K562 (cell line): ENCODE results near the gene VWDE. TPM values are rescaled to one million over a fixed set of nuclear protein-coding genes. Genes with fewer than 3 reads are reported as not detected.
A peak's percentile ranks its signal among the peaks of the same experiment; 100 is the strongest.

Experiments used
- EP300 ChIP-seq: IDR thresholded peaks from 2 replicates; pipeline ENCODE4 v1.6.1; 2012; ENCODE audit warnings: low read length, improper control_type of control experiment
- GATA2 ChIP-seq: sonication (generic); formaldehyde crosslinking; IDR thresholded peaks from 2 replicates; pipeline ENCODE4 v1.4.0; 2020; ENCODE audit warnings: mild to moderate bottlenecking, missing genetic modification reagents
- GTF2A2 ChIP-seq: IDR thresholded peaks from 2 replicates; pipeline ENCODE4 v1.6.1; 2016; ENCODE audit warnings: mild to moderate bottlenecking, missing genetic modification characterization, missing compliant biosample characterization
- HMGN3 ChIP-seq: IDR thresholded peaks from 2 replicates; pipeline ENCODE4 v1.6.1; 2011; ENCODE audit warnings: borderline replicate concordance, low read depth, mild to moderate bottlenecking, mixed read lengths, low read length; ENCODE audit not compliant: insufficient read length; ENCODE audit errors: extremely low read depth
- KLF16 ChIP-seq: IDR thresholded peaks from 2 replicates; pipeline ENCODE4 v1.6.1; 2016; ENCODE audit warnings: antibody characterized with exemption
- RNF2 ChIP-seq: sonication (generic); IDR thresholded peaks from 2 replicates; pipeline ENCODE4 v1.6.1; 2016
- polyA plus RNA-seq, 8 experiments: library from polyadenylated mRNA; depleted of rRNA in 4 of 8; stranded (reverse) in 5 of 8; unstranded in 3 of 8; fragments of >200 nt; fragmentation: Nextera tagmentation in 2 of 8; fragmentation: Illumina TruSeq in 1 of 8; extraction: Ambion mirVana in 2 of 8; extraction: Trizol in 1 of 8; gene quantifications; 2 replicates each; pipeline versions ENCODE4 v1.2.1 to v1.2.3, GENCODE V29; 2011 to 2014; ENCODE audit warnings: inconsistent platforms in 1 of 8, missing spikeins in 1 of 8
- total RNA-seq, 7 experiments: library from RNA; depleted of rRNA in 6 of 7; stranded (reverse); fragments of >200 nt in 6 of 7; fragmentation: Illumina TruSeq in 2 of 7; extraction: Trizol in 2 of 7; gene quantifications; 2 replicates each; pipeline versions ENCODE4 v1.2.1 to v1.2.3, GENCODE V29; 2011 to 2021; ENCODE audit warnings: low replicate concordance in 1 of 7
- TF ChIP-seq, protein P1 (sequence below), 3 experiments: fragments of 200-800 bp in 1 of 3; fragments of 250-450 bp in 1 of 3; fragments of 450-650 bp in 1 of 3; sonication (Bioruptor Pico) in 1 of 3; sonication (Bioruptor generic) in 1 of 3; formaldehyde crosslinking in 1 of 3; IDR thresholded peaks; 2 replicates each; pipeline versions ENCODE4 v1.6.1 to v1.8.0; 2016 to 2022; ENCODE audit warnings: mild to moderate bottlenecking in 2 of 3, missing genetic modification characterization in 2 of 3, missing compliant biosample characterization in 1 of 3, moderate library complexity in 1 of 3
- TF ChIP-seq, protein P2 (sequence below), 2 experiments: fragments of 450-650 bp in 1 of 2; sonication (generic) in 1 of 2; formaldehyde crosslinking in 1 of 2; IDR thresholded peaks; 2 replicates each; pipeline versions ENCODE4 v1.7.1 to v1.9.0; 2016 to 2022; ENCODE audit warnings: inconsistent platforms in 1 of 2, mild to moderate bottlenecking in 1 of 2, missing genetic modification reagents in 1 of 2
- TF ChIP-seq, protein P3 (sequence below), 3 experiments: IDR thresholded peaks in 2 of 3; conservative IDR thresholded peaks in 1 of 3; 2 replicates each; pipeline ENCODE4 v1.5.1; 2011 to 2012; ENCODE audit warnings: low read length in 3 of 3, mild to moderate bottlenecking in 3 of 3, control low read depth in 2 of 3, improper control_type of control experiment in 1 of 3, inconsistent platforms in 1 of 3, low read depth in 1 of 3, mixed read lengths in 1 of 3, moderate library complexity in 1 of 3; ENCODE audit not compliant: insufficient read depth in 2 of 3

VWDE gene
- total and polyA plus RNA-seq, 9 of the 15 experiments (the other 6 are each of a cell fraction or from before 2014, with no cell fraction given), result 40.6 to 162 (median 95.2) TPM

DNA sequence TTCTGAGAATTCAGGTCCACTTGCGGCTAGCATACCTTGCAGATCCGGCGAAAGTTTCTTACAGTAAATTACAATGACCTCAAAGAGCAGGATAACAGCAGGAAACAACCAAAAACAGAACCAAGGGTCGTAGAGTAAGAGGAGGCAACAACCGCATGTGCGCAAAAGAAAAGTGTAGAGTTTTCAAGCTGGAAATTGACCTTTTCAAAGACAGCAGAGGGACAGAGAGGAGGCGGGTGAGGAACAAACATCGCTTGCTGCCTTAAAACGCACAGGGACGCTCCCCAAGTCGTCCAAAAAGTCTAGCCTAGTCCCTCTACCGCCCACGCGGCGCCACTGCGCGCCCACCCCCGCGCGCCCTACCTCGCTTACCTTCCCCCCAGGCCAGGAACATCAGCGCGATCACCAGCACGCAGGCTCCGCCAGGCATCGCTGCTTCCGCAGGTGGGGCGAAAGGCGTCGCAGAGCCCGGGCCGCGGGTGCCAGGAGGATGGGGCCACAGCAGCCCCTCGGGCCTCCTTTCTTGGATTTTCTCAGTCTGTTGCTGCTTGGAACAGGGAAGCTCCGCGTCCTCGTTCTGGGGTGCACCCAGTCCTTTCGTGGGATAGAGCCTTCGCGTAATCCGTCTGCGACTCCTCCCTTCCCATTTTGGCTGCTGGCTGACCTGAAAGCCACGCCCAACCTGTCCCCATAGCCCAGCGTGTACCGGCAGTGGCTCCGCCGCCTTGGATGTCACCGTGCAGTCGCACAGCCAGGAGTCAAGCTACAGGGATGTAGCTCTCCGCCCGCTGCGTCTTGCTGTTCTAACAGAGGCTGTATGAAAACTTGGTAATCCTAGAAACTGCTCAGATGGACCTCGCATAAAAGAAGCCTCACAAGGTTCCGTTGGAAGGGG lies at the start of gene VWDE (continued):
- TF ChIP-seq, protein P1, sequence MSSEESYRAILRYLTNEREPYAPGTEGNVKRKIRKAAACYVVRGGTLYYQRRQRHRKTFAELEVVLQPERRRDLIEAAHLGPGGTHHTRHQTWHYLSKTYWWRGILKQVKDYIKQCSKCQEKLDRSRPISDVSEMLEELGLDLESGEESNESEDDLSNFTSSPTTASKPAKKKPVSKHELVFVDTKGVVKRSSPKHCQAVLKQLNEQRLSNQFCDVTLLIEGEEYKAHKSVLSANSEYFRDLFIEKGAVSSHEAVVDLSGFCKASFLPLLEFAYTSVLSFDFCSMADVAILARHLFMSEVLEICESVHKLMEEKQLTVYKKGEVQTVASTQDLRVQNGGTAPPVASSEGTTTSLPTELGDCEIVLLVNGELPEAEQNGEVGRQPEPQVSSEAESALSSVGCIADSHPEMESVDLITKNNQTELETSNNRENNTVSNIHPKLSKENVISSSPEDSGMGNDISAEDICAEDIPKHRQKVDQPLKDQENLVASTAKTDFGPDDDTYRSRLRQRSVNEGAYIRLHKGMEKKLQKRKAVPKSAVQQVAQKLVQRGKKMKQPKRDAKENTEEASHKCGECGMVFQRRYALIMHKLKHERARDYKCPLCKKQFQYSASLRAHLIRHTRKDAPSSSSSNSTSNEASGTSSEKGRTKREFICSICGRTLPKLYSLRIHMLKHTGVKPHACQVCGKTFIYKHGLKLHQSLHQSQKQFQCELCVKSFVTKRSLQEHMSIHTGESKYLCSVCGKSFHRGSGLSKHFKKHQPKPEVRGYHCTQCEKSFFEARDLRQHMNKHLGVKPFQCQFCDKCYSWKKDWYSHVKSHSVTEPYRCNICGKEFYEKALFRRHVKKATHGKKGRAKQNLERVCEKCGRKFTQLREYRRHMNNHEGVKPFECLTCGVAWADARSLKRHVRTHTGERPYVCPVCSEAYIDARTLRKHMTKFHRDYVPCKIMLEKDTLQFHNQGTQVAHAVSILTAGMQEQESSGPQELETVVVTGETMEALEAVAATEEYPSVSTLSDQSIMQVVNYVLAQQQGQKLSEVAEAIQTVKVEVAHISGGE (CRISPR knock-in tag; IDR thresholded peaks at IDR 0.05), result peak in 1 of 3 experiments; percentile 82; a peak in 1 of 6 replicates
- TF ChIP-seq HMGN3, result peak; percentile 99
- TF ChIP-seq GTF2A2 (tag), result no peak
- peak; percentile 85; the same call in 1 of the 2 replicates for TF ChIP-seq RNF2
- 0 out of 2 replicates have a peak, but pooled peaks have one; percentile 10 for TF ChIP-seq GATA2 (CRISPR knock-in tag)
- TF ChIP-seq KLF16, result peak; percentile 10
- TF ChIP-seq, protein P2, sequence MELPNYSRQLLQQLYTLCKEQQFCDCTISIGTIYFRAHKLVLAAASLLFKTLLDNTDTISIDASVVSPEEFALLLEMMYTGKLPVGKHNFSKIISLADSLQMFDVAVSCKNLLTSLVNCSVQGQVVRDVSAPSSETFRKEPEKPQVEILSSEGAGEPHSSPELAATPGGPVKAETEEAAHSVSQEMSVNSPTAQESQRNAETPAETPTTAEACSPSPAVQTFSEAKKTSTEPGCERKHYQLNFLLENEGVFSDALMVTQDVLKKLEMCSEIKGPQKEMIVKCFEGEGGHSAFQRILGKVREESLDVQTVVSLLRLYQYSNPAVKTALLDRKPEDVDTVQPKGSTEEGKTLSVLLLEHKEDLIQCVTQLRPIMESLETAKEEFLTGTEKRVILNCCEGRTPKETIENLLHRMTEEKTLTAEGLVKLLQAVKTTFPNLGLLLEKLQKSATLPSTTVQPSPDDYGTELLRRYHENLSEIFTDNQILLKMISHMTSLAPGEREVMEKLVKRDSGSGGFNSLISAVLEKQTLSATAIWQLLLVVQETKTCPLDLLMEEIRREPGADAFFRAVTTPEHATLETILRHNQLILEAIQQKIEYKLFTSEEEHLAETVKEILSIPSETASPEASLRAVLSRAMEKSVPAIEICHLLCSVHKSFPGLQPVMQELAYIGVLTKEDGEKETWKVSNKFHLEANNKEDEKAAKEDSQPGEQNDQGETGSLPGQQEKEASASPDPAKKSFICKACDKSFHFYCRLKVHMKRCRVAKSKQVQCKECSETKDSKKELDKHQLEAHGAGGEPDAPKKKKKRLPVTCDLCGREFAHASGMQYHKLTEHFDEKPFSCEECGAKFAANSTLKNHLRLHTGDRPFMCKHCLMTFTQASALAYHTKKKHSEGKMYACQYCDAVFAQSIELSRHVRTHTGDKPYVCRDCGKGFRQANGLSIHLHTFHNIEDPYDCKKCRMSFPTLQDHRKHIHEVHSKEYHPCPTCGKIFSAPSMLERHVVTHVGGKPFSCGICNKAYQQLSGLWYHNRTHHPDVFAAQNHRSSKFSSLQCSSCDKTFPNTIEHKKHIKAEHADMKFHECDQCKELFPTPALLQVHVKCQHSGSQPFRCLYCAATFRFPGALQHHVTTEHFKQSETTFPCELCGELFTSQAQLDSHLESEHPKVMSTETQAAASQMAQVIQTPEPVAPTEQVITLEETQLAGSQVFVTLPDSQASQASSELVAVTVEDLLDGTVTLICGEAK (IDR thresholded peaks at IDR 0.05), result no peak; the same call in 1 of the 2 replicates
- TF ChIP-seq, protein P2 (CRISPR knock-in tag; IDR thresholded peaks at IDR 0.05), result no peak
- peak; percentile 57 for TF ChIP-seq EP300
- TF ChIP-seq, protein P3, sequence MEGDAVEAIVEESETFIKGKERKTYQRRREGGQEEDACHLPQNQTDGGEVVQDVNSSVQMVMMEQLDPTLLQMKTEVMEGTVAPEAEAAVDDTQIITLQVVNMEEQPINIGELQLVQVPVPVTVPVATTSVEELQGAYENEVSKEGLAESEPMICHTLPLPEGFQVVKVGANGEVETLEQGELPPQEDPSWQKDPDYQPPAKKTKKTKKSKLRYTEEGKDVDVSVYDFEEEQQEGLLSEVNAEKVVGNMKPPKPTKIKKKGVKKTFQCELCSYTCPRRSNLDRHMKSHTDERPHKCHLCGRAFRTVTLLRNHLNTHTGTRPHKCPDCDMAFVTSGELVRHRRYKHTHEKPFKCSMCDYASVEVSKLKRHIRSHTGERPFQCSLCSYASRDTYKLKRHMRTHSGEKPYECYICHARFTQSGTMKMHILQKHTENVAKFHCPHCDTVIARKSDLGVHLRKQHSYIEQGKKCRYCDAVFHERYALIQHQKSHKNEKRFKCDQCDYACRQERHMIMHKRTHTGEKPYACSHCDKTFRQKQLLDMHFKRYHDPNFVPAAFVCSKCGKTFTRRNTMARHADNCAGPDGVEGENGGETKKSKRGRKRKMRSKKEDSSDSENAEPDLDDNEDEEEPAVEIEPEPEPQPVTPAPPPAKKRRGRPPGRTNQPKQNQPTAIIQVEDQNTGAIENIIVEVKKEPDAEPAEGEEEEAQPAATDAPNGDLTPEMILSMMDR (IDR thresholded peaks at IDR 0.05 in 2 of 3, conservative IDR thresholded peaks at IDR 0.05 in 1 of 3; ENCODE audit: insufficient read depth in 2 of 3, low read depth in 1 of 3, low read length in 3 of 3), result peak; percentile 29 to 58 (median 45)
